HCT116 (cell line): ENCODE results near the gene CDC42EP5. TPM values are rescaled to one million over a fixed set of nuclear protein-coding genes. Genes with fewer than 3 reads are reported as not detected.

ENCODE experiments used
- ATAC-seq: fragments of 200-7000 bp; cut with Tn5 transposase; 2 replicates; pipeline ENCODE4 v1.9.1; 2020; ENCODE audit warnings: mild to moderate bottlenecking, moderate library complexity
- BruUV-seq: library from RNA; stranded (reverse); fragments of 400-500 nt; replicated peaks from 2 replicates; lab custom pipeline; 2021; lab: Mats Ljungman, UMichigan
- CTCF ChIA-PET: fragments of 300-600 bp; sonication (Branson Sonifier 250); formaldehyde crosslinking; loops from one replicate; lab custom pipeline; 2021; ENCODE audit warnings: antibody characterized with exemption; lab: Charles Lee
- POLR2A ChIA-PET: fragments of 300-600, 350-600 bp; sonication (Branson Sonifier 250); formaldehyde crosslinking; loops from one replicate; lab custom pipeline; 2021; ENCODE audit warnings: antibody characterized with exemption; lab: Charles Lee
- RAD21 ChIA-PET, 2 experiments: fragments of 300-600 bp; sonication (Branson Sonifier 250); formaldehyde crosslinking; loops; one replicate each; lab custom pipeline; 2023; ENCODE audit warnings: low total read pairs in 2 of 2; ENCODE audit not compliant: uncharacterized antibody in 2 of 2, unreplicated experiment in 2 of 2, low non-redundant PET in 1 of 2; lab: Charles Lee
- DNase-seq: peaks from one replicate; pipeline ENCODE4 v3.0.0-alpha.2; 2010; ENCODE audit warnings: low read depth, low spot score
- H2AFZ ChIP-seq: fragments of 200-600 bp; shearing (Covaris generic), sonication (generic); 2 replicates; pipeline ENCODE4 v1.6.1; 2017; ENCODE audit warnings: low read depth, mixed run types, mixed read lengths, antibody characterized with exemption, low read length; ENCODE audit not compliant: poor library complexity, severe bottlenecking
- H3K27ac ChIP-seq: 2 replicates; pipeline ENCODE4 v1.5.1; 2012; ENCODE audit warnings: low read depth, low read length
- H3K27me3 ChIP-seq: fragments of 200-600 bp; sonication (generic); 2 replicates; pipeline ENCODE4 v1.6.1; 2016; ENCODE audit warnings: mixed run types, low read length, mixed read lengths; ENCODE audit not compliant: insufficient read depth
- H3K36me3 ChIP-seq, 2 experiments: fragments of 200-500 bp in 1 of 2; fragments of 200-600 bp in 1 of 2; sonication (Bioruptor generic) in 1 of 2; sonication (generic) in 1 of 2; 2 replicates each; pipeline versions ENCODE4 v1.5.1 to v1.6.1; 2014 to 2016; ENCODE audit warnings: low read length in 2 of 2, inconsistent platforms in 1 of 2, mixed read lengths in 1 of 2, mixed run types in 1 of 2; ENCODE audit not compliant: insufficient read depth in 2 of 2, control insufficient read depth in 1 of 2
- H3K4me1 ChIP-seq, 2 experiments: fragments of 200-600 bp in 1 of 2; sonication (generic) in 1 of 2; 2 replicates each; pipeline versions ENCODE4 v1.5.1 to v1.6.1; 2012 to 2017; ENCODE audit warnings: low read length in 2 of 2, inconsistent platforms in 1 of 2, mild to moderate bottlenecking in 1 of 2, mixed read lengths in 1 of 2, mixed run types in 1 of 2, moderate library complexity in 1 of 2; ENCODE audit not compliant: insufficient read depth in 2 of 2, control insufficient read depth in 1 of 2
- H3K4me2 ChIP-seq: fragments of 200-600 bp; sonication (generic); 2 replicates; pipeline ENCODE4 v1.6.1; 2017; ENCODE audit warnings: mixed run types, low read length, mixed read lengths
- H3K4me3 ChIP-seq, 2 experiments: fragments of 200-600 bp in 1 of 2; sonication (generic) in 1 of 2; replicated peaks in 1 of 2; 2 replicates each; pipeline ENCODE4 v1.5.1; 2011 to 2016; ENCODE audit warnings: low read length in 2 of 2, control low read depth in 1 of 2, low read depth in 1 of 2, mild to moderate bottlenecking in 1 of 2, mixed read lengths in 1 of 2, mixed run types in 1 of 2
- H3K79me2 ChIP-seq: fragments of 200-600 bp; sonication (generic); 2 replicates; pipeline ENCODE4 v1.6.1; 2017; ENCODE audit warnings: mild to moderate bottlenecking, mixed run types, low read length, moderate library complexity, mixed read lengths; ENCODE audit not compliant: insufficient read depth
- H3K9ac ChIP-seq: fragments of 200-600 bp; sonication (generic); 2 replicates; pipeline ENCODE4 v1.6.1; 2016; ENCODE audit warnings: low read length, mixed read lengths
- H3K9me2 ChIP-seq: fragments of 200-600 bp; sonication (generic), shearing (Covaris generic); 2 replicates; pipeline ENCODE4 v1.6.1; 2017; ENCODE audit warnings: mixed run types, mild to moderate bottlenecking, moderate library complexity; ENCODE audit not compliant: insufficient read depth
- H3K9me3 ChIP-seq, 2 experiments: fragments of 200-500 bp in 1 of 2; fragments of 200-600 bp in 1 of 2; sonication (Bioruptor generic) in 1 of 2; sonication (generic) in 1 of 2; 2 replicates each; pipeline ENCODE4 v1.6.1; 2014 to 2017; ENCODE audit warnings: low read length in 2 of 2, mixed read lengths in 2 of 2, inconsistent platforms in 1 of 2, low read depth in 1 of 2, mild to moderate bottlenecking in 1 of 2, mixed run types in 1 of 2, moderate library complexity in 1 of 2; ENCODE audit not compliant: control insufficient read depth in 1 of 2, insufficient read depth in 1 of 2
- H4K20me1 ChIP-seq: fragments of 200-600 bp; sonication (generic), shearing (Covaris generic); 2 replicates; pipeline ENCODE4 v1.6.1; 2017; ENCODE audit warnings: mixed run types, mild to moderate bottlenecking, moderate library complexity; ENCODE audit not compliant: insufficient read depth
- ELF1 ChIP-seq: IDR thresholded peaks from 2 replicates; pipeline ENCODE4 v1.6.1; 2012; ENCODE audit warnings: low read depth, borderline replicate concordance
- EZH2phosphoT487 ChIP-seq: fragments of 200-600 bp; IDR thresholded peaks from 2 replicates; pipeline ENCODE4 v1.6.1; 2018; ENCODE audit warnings: antibody characterized with exemption, borderline replicate concordance
- FOSL1 ChIP-seq: IDR thresholded peaks from 2 replicates; pipeline ENCODE4 v1.6.1; 2012; ENCODE audit warnings: low read depth
- SP1 ChIP-seq: IDR thresholded peaks from 2 replicates; pipeline ENCODE4 v1.6.1; 2012; ENCODE audit warnings: low read depth
- SRF ChIP-seq: IDR thresholded peaks from 2 replicates; pipeline ENCODE4 v1.6.1; 2012; ENCODE audit warnings: low read depth
- TCF7L2 ChIP-seq: IDR thresholded peaks from 2 replicates; pipeline ENCODE4 v1.7.0; 2011; ENCODE audit warnings: borderline replicate concordance, inconsistent platforms; ENCODE audit not compliant: insufficient read depth, insufficient read length; ENCODE audit errors: extremely low read depth
- intact Hi-C: fragments of 100-400 bp; cut with micrococcal nuclease; formaldehyde crosslinking; loops from 2 replicates; pipeline ENCODE4 v1.10.0; 2022
- total RNA-seq: library from RNA; stranded (reverse); gene quantifications from one replicate; pipeline ENCODE4 v1.2.1, GENCODE V29; 2021; ENCODE audit not compliant: unreplicated experiment
- TF ChIP-seq, protein P1 (sequence below): IDR thresholded peaks from 2 replicates; pipeline ENCODE4 v1.6.1; 2012
- TF ChIP-seq, protein P2 (sequence below): IDR thresholded peaks from 2 replicates; pipeline ENCODE4 v1.6.1; 2011; ENCODE audit warnings: mild to moderate bottlenecking, low read length, moderate library complexity; ENCODE audit not compliant: insufficient replicate concordance; ENCODE audit errors: extremely low read depth

CDC42EP5 gene
- total RNA-seq, 1 experiment from 2014 or later = 0.64 TPM

DNA sequence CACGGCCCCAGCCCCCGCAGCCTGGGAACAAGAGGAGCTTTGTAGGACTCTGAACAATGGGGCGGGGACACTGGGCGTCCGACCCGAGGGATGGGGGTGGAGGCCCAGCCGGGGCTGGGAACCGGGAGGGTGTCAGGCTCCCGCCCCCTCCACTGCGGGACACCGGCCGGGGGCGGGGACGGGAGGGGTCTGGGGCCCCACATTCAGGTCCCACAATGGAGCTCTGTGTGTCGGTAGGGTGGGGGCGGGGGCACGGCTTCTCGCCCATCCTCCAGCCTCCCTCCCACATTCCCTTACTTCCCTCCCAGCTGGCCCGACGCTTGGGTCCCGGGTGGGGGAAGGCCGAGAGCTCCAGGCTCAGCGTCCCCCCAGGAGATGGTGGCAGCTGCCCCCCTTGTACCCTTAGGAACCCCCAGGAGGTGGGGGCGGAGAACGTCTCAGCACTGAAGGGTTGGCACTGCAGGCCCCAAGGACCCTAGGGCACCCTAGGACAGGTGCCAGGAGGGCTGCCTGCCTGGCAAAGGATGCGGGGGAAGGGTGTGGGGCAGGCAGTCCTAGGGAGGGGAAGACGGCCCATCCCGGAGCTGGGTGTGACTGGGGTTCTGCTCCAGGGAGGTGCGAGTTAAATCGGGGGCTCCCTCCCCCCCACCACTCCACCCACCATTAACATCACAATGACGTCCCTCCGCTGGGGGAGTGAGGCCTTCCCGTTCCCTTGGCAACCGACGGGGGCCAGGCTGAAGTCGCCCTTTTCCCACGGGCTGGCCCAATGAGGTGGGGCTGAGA is 52.5 kb downstream of the CDC42EP5 start (continued):
- TF ChIP-seq FOSL1 = no peak
- TF ChIP-seq, all 23 proteins: peak for 0

DNA sequence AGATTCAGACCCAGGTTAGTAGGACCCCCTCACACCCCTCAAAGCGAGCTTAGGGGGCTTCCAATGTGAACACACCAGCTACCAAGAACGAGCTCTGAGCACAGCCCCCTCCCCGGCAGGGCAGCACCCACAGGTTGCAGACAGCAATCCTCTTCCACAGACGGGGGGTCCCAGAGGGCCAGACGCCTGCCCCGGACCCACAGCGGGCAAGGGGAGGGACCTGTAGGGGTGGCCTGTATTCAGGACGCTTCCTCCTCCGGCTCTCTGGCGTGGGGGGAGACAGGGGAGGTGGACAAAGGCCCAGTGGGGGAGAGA is 53.1 kb downstream of the CDC42EP5 start:
- Histone ChIP-seq H3K9me2 (no peaks in the 10 kb centered on the region), H3K9me3 (no peaks in the 10 kb centered on the region), H3K27ac (no peak overlapping the region), H3K27me3 (no peaks in the 10 kb centered on the region), H3K36me3 (no peaks in the 10 kb centered on the region), H3K4me3 (no peak overlapping the region), H3K4me1 (peaks cover 0 to 8% of the 10 kb centered on the region in 2 experiments; a peak in 1 of 4 replicates), H3K79me2 (no peaks in the 10 kb centered on the region), H3K9ac (no peak overlapping the region), H2AFZ (no peak overlapping the region), H4K20me1 (no peaks in the 10 kb centered on the region), H3K4me2 (no peak overlapping the region)
- intact Hi-C loops = no loop called here
- ATAC-seq = no peak
- TF ChIP-seq TCF7L2 = no peak
- no peak for TF ChIP-seq SP1
- no peak for TF ChIP-seq FOSL1
- no peak for TF ChIP-seq ELF1
- RAD21 ChIA-PET = no interaction called here
- CTCF ChIA-PET = interaction anchor here (1.8 kb wide), 1 partner anchor 11 kb away, joined by 4 read pairs; no protein-coding TSS in a partner anchor
- POLR2A ChIA-PET = interaction anchor here (0.7 kb wide), 1 partner anchor 11 kb away, joined by 3 read pairs; no protein-coding TSS in a partner anchor
- no peak for DNase-seq
- BruUV-seq = no TSS peak

DNA sequence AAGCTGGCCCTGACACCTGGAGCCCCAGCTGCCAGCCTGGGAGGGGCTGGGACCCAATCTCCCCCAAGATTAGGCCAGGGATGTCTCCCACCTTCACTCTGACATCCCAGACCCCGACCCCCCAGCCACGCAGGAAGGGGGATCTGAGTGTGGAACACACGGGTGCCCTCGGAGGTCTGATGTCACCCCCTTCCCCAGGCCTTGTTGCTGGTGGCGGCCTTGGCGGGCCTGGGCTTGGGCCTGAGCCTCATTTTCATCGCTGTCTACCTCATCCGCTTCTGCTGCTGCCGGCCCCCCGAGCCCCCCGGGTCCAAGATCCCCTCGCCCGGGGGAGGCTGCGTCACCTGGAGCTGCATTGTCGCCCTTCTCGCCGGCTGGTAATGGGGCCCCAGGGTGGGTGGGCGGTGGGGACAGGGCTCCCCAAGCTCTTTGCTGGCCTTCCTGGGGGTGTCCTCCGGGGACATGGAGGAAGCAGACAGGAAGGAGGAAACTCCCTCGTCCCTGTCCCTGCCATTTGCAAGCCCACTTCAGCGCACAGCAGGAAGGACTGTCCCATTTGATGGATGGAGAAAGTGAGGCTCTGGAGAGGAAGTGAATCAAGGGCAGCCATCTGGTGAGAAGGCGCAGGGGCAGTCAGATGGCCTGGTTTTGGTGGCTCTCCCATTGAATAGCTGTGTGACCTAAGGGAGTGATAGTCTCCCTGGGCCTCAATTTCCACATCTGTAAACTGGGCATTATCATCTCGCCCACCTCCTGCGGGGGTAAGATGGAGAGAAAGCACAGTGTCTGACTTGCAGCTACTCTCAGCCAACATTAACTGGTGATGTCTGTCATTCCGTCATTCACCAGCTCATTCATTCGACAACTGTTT is 53.9 kb downstream of the CDC42EP5 start:
- RAD21 ChIA-PET = no interaction called here
- Histone ChIP-seq H3K27ac (no peak overlapping the region), H3K36me3 (no peaks in the 10 kb centered on the region), H3K9me2 (no peaks in the 10 kb centered on the region), H3K4me2 (no peak overlapping the region), H3K27me3 (no peaks in the 10 kb centered on the region), H3K9ac (no peak overlapping the region), H3K79me2 (no peaks in the 10 kb centered on the region), H3K4me3 (no peak overlapping the region), H4K20me1 (no peaks in the 10 kb centered on the region), H2AFZ (no peak overlapping the region), H3K9me3 (no peaks in the 10 kb centered on the region), H3K4me1 (peaks cover 0 to 8% of the 10 kb centered on the region in 2 experiments; a peak in 1 of 4 replicates)
- intact Hi-C loops = no loop called here
- CTCF ChIA-PET = interaction anchor here (1.8 kb wide), 1 partner anchor 12 kb away, joined by 4 read pairs; no protein-coding TSS in a partner anchor
- ATAC-seq (no peak), DNase-seq (no peak)
- no TSS peak for BruUV-seq
- POLR2A ChIA-PET = no interaction called here
- no peak for TF ChIP-seq SRF
- TF ChIP-seq, protein P1, sequence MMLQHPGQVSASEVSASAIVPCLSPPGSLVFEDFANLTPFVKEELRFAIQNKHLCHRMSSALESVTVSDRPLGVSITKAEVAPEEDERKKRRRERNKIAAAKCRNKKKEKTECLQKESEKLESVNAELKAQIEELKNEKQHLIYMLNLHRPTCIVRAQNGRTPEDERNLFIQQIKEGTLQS = no peak
- TF ChIP-seq FOSL1 = no peak
- no peak for TF ChIP-seq EZH2phosphoT487
- TF ChIP-seq SP1 = no peak
- TF ChIP-seq ELF1 = no peak
- TF ChIP-seq, protein P2, sequence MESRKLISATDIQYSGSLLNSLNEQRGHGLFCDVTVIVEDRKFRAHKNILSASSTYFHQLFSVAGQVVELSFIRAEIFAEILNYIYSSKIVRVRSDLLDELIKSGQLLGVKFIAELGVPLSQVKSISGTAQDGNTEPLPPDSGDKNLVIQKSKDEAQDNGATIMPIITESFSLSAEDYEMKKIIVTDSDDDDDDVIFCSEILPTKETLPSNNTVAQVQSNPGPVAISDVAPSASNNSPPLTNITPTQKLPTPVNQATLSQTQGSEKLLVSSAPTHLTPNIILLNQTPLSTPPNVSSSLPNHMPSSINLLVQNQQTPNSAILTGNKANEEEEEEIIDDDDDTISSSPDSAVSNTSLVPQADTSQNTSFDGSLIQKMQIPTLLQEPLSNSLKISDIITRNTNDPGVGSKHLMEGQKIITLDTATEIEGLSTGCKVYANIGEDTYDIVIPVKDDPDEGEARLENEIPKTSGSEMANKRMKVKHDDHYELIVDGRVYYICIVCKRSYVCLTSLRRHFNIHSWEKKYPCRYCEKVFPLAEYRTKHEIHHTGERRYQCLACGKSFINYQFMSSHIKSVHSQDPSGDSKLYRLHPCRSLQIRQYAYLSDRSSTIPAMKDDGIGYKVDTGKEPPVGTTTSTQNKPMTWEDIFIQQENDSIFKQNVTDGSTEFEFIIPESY = no peak
